ENCODE measurements around the gene CIITA.

The CIITA gene

DNA sequence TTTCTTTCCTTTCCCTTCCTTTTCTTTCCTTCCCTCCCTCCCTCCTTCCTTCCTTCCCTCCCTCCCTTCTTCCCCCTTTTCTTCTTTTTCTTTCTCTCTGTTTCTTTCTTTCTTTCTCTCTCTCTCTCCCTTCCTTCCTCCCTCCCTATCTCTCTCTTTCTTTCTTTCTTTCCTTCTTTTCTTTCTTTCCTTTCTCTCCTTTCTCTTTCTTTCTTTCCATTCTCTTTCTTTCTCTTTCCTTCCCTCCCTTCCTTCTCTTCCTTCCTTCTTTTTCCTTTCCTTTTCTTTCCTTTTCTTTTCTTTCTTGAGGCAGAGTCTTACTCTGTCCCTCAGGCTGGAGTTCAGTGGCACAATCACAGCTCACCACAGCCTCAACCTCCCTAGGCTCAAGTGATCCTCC is 34.3 kb downstream of the CIITA start:
- Histone ChIP-seq H3K9ac (ENCODE audit: low read length) (no peak overlapping the region), H3K9me3 (ENCODE audit: low read length) (no peaks in the 10 kb centered on the region), H3K4me1 (ENCODE audit: insufficient read depth, low read length, severe bottlenecking) (peaks cover 12% of the 10 kb centered on the region), H2AFZ (ENCODE audit: low read length) (no peak overlapping the region), H3K36me3 (ENCODE audit: insufficient read depth, low read length) (peaks cover 42% of the 10 kb centered on the region), H3F3A (ENCODE audit: insufficient read depth, low read length) (no peaks in the 10 kb centered on the region), H3K4me2 (ENCODE audit: low read length) (no peak overlapping the region), H3K4me3 (ENCODE audit: low read depth, low read length, poor library complexity, severe bottlenecking) (no peak overlapping the region), H3K9me2 (ENCODE audit: low read depth, low read length) (no peaks in the 10 kb centered on the region), H3K27ac (ENCODE audit: low read depth, low read length, poor library complexity, severe bottlenecking) (no peak overlapping the region), H3K79me2 (ENCODE audit: insufficient read depth, low read length) (no peaks in the 10 kb centered on the region), H3K27me3 (ENCODE audit: insufficient read depth, low read length) (no peaks in the 10 kb centered on the region), H4K20me1 (ENCODE audit: insufficient read depth, low read length) (no peaks in the 10 kb centered on the region)
- no peak for TF ChIP-seq EZH2 (IDR thresholded peaks at IDR 0.05; ENCODE audit: borderline replicate concordance, low read length)
- TF ChIP-seq, protein P1, sequence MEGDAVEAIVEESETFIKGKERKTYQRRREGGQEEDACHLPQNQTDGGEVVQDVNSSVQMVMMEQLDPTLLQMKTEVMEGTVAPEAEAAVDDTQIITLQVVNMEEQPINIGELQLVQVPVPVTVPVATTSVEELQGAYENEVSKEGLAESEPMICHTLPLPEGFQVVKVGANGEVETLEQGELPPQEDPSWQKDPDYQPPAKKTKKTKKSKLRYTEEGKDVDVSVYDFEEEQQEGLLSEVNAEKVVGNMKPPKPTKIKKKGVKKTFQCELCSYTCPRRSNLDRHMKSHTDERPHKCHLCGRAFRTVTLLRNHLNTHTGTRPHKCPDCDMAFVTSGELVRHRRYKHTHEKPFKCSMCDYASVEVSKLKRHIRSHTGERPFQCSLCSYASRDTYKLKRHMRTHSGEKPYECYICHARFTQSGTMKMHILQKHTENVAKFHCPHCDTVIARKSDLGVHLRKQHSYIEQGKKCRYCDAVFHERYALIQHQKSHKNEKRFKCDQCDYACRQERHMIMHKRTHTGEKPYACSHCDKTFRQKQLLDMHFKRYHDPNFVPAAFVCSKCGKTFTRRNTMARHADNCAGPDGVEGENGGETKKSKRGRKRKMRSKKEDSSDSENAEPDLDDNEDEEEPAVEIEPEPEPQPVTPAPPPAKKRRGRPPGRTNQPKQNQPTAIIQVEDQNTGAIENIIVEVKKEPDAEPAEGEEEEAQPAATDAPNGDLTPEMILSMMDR (IDR thresholded peaks at IDR 0.05; ENCODE audit: low read length): no peak

DNA sequence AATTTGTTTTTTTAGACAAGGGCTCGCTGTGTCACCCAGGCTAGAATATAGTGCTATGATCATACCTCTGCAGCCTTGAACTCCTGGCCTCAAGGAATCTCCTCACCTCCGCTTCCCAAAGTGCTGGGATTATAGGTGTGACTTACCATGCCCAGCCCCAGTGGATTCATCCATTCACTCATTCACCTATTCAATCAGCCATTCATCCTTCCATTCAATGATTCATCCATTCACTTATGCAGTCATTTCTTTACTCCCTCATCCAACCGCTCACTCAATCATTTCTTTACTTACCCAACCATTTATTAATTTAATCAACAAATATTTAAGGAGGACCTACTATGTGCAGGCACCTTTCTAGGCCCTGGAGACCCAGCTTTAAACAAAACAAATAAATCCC is 39.5 kb downstream of the CIITA start:
- Histone ChIP-seq H3K4me3 (ENCODE audit: low read depth, low read length, poor library complexity, severe bottlenecking) (no peak overlapping the region), H3K27me3 (ENCODE audit: insufficient read depth, low read length) (no peaks in the 10 kb centered on the region), H3K4me1 (ENCODE audit: insufficient read depth, low read length, severe bottlenecking) (peaks cover 19% of the 10 kb centered on the region), H3K79me2 (ENCODE audit: insufficient read depth, low read length) (no peaks in the 10 kb centered on the region), H2AFZ (ENCODE audit: low read length) (no peak overlapping the region), H3K9me3 (ENCODE audit: low read length) (no peaks in the 10 kb centered on the region), H3K27ac (ENCODE audit: low read depth, low read length, poor library complexity, severe bottlenecking) (no peak overlapping the region), H3K36me3 (ENCODE audit: insufficient read depth, low read length) (peaks cover 15% of the 10 kb centered on the region; the same call in 1 of the 2 replicates), H3K9ac (ENCODE audit: low read length) (no peak overlapping the region), H4K20me1 (ENCODE audit: insufficient read depth, low read length) (no peaks in the 10 kb centered on the region), H3K4me2 (ENCODE audit: low read length) (no peak overlapping the region), H3F3A (ENCODE audit: insufficient read depth, low read length) (no peaks in the 10 kb centered on the region), H3K9me2 (ENCODE audit: low read depth, low read length) (no peaks in the 10 kb centered on the region)
- no peak for TF ChIP-seq EZH2 (IDR thresholded peaks at IDR 0.05; ENCODE audit: borderline replicate concordance, low read length)
- TF ChIP-seq, protein P1 (IDR thresholded peaks at IDR 0.05; ENCODE audit: low read length): no peak

DNA sequence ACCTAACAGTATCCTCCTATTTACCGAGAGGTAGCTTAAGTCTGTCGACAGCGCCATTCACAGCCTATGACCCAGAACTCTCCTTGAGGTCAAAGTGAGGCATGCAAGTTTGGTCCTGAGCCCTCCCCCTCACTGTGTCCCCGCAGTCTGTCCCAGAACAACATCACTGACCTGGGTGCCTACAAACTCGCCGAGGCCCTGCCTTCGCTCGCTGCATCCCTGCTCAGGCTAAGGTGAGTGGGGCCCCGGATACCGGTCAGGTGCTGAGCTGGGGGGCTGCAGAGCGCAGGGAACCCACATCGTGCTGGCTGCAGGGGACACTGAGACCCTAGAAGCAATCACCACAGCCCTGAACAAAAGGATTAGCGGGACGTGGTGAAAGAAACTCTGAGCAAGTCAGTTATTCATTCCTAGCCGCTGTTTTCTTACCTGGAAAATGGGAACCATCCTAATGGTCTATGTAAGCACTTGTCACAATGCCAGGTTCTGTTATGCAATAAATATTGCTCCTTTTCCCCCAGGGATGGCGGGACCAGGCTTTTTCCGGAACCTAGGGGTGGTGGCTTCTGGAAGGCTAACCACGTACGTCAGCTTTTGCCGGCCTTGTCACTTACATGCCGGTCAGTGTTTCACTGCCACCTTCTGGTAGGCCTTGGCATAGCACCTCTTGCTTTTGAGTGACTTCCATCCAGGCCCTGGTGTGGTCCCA is 41.4 kb downstream of the CIITA start:
- Histone ChIP-seq H3K9ac (ENCODE audit: low read length) (no peak overlapping the region; the same call in 1 of the 2 replicates), H3K9me3 (ENCODE audit: low read length) (no peaks in the 10 kb centered on the region), H3K4me2 (ENCODE audit: low read length) (no peak overlapping the region; the same call in 1 of the 2 replicates), H4K20me1 (ENCODE audit: insufficient read depth, low read length) (no peaks in the 10 kb centered on the region), H3K4me3 (ENCODE audit: low read depth, low read length, poor library complexity, severe bottlenecking) (no peak overlapping the region), H3K27me3 (ENCODE audit: insufficient read depth, low read length) (no peaks in the 10 kb centered on the region), H3K4me1 (ENCODE audit: insufficient read depth, low read length, severe bottlenecking) (peaks cover 7% of the 10 kb centered on the region), H3K36me3 (ENCODE audit: insufficient read depth, low read length) (peaks cover 34% of the 10 kb centered on the region; the same call in 1 of the 2 replicates), H3K27ac (ENCODE audit: low read depth, low read length, poor library complexity, severe bottlenecking) (peak overlapping the region; percentile 53), H3F3A (ENCODE audit: insufficient read depth, low read length) (no peaks in the 10 kb centered on the region), H3K79me2 (ENCODE audit: insufficient read depth, low read length) (no peaks in the 10 kb centered on the region), H2AFZ (ENCODE audit: low read length) (no peak overlapping the region), H3K9me2 (ENCODE audit: low read depth, low read length) (no peaks in the 10 kb centered on the region)
- TF ChIP-seq EZH2 (IDR thresholded peaks at IDR 0.05; ENCODE audit: borderline replicate concordance, low read length): no peak
- TF ChIP-seq, protein P1 (IDR thresholded peaks at IDR 0.05; ENCODE audit: low read length): peak; percentile 95
